ENCODE results near the gene GPBAR1.

Gene GPBAR1

GRCh38 chr2:218285604-218286003 lies 24.8 kb downstream of the GPBAR1 start:
- no peak for DNase-seq (ENCODE audit: low read depth in 2 of 2)

DNA sequence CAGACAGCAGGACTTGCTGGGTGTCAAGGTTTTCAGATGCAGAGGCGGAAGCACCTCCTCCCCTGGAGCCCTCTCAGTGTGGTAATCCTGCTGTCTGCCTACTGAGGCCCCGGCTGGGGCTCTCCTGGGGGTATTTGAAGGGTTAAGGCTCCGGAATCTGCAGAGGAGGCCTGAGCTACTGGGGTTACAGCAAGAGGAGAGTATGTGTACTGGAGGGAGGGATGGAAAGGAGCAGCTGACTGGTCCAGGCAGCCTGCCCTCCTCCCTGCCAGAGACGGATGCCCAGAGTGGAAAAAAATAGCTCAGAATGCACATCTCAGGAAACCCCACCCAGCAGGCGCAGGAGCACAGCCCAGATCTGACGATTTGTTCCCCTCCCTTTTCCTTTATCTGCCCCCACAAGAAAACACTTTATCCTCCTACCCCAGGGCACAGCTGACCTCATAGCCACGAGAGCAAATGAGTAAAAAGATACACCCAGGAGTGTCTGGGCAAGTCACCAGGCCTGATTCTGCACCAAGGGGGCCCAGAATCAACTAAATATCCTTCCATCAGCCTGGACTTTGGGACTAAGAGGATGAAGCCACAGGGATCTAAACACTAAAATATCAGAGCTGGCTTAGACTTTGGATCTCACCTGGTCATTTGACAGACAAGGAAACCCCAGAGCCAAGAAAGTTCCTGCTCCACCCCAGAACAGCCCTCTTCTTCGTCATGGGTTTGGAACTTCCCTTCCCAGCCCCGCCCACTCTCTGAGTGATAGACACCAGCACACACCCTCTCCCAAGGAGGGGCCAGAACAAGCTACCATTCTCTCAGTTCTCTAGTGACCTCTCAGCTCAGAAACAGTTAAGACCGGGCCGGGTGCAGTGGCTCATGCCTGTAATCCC lies 26.0 kb downstream of the GPBAR1 start:
- peak; percentile 54 to 69 for DNase-seq (ENCODE audit: low read depth in 2 of 2)

GRCh38 chr2:218289639-218290315 lies 29.0 kb downstream of the GPBAR1 start:
- no peak for DNase-seq (ENCODE audit: low read depth in 2 of 2)

- DNase-seq (ENCODE audit: low read depth in 2 of 2): peak in 1 of 2 donors; percentile 24
Observed at GRCh38 chr2:218290316-218291261, 29.8 kb downstream of the GPBAR1 start.

- no peak for DNase-seq (ENCODE audit: low read depth in 2 of 2)
Observed at GRCh38 chr2:218291318-218292047, 30.7 kb downstream of the GPBAR1 start.

DNA sequence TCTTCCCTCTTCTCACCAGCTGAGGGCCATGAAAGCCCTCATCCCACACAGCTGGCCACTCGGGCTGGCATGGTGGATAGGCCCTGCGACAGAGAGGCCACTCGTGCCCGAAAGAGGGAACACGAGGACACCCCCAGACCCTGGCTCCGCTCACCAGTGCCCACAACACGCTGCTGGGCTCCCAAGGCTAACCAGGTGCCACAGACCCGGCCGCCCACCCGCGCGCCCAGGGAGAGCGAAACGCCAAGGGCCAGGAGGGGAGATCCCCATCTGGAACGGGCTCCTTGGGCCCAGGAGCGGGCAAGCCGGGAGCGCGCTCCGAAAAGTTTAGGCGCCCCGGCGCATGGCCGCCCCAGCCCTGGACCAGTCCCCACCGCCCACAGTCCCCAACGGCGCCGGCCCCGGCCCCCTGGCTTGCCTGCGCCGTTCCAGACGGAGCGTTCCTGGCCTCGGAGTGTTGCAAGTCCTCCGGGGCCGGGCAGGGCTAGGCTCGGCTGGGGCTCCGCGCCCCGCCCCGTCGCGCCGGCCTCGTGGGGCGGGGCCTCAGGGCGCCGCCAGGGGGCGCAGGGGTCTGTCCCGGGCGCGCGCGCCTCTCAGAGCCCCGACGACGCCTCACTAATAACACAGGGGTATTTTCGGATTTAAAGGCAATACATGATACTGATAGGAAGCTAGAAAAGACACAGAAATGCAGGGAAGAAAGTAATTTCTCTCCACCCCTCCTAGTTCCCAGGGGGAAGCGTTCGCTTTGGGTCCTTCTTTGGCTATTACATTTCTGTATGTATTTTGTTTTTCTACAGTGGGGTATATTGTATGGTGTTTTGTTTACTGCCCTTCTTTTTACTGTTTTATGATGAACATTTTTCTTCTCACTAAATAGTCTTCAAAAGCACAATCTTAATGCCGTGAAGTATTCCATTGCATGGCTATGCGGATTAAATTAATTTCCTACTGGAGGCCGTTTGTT lies 31.5 kb downstream of the GPBAR1 start, which contains the start of gene TMBIM1:
TMBIM1 (minus strand) TSS at position 456 of the 967 bp plus-strand sequence. CDS start 10,362 bp downstream, outside the sequence.
- DNase-seq (ENCODE audit: low read depth in 2 of 2): peak; percentile 60 to 67

GRCh38 chr2:218293715-218294429 lies 33.1 kb downstream of the GPBAR1 start:
- no peak for DNase-seq (ENCODE audit: low read depth in 2 of 2)

GRCh38 chr2:218294430-218295022 lies 33.7 kb downstream of the GPBAR1 start:
- DNase-seq (ENCODE audit: low read depth in 2 of 2): no peak

GRCh38 chr2:218295029-218295428 lies 34.2 kb downstream of the GPBAR1 start:
- no peak for DNase-seq (ENCODE audit: low read depth in 2 of 2)

DNA sequence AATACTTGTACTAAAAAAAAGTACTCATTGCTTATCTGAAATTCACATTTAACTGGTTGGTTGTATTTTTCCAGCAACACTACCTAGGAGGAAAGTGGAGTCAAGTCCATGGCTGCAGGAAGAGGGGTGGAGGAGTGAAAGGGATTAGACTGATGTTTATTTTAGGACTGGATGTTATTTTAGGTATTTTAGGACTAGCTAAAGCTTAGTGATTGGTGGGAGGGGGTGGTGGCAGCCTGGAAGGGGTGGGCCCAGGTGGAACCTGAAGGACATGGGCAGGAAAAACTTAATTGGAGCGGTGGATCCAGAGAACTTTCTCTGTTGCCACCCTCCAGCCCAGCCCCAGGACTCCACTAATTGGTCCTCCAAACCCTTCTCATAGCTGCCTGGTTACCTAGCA lies 35.4 kb downstream of the GPBAR1 start:
- DNase-seq (ENCODE audit: low read depth in 2 of 2): no peak

DNA sequence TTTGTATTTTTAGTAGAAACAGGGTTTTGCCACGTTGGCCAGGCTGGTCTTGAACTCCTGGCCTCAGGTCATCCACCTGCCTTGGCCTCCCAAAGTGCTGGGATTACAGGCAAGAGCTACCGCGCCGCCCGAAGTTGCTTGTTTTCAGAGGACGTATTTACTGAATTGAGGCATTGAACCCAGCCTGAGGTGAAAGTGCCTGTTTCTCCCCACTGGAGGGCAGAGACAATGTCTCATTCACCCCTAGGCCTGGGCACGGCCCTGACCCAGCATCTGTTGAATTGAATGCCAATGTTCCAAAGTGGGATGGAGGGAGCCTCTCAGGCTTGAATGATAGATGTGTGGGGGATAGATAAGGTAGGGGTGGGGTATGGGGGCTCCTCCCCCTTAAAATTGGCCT lies 36.0 kb downstream of the GPBAR1 start:
- DNase-seq (ENCODE audit: low read depth in 2 of 2): no peak

GRCh38 chr2:218298314-218298875 lies 37.6 kb downstream of the GPBAR1 start:
- no peak for DNase-seq (ENCODE audit: low read depth in 2 of 2)

DNA sequence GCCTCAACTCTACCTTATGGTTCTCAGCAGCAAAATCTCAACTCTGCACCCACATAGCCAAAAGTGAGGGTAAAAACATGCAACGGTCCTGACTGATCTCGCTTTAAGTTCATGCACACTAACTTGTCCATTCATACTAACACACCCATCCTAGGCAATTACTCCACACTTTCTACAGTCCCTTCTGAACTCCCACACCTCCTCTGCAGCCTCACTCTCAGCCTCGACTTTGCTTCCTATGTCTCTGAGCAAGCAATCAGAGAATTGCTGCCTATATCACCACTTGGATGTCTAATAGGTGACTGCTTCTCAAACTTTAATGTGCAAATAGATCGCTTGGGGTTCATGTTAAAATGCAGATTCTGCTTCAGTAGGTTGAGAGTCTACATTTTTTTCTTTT lies 39.3 kb downstream of the GPBAR1 start:
- no peak for DNase-seq (ENCODE audit: low read depth in 2 of 2)

GRCh38 chr2:218301176-218301819 lies 40.5 kb downstream of the GPBAR1 start:
- DNase-seq (ENCODE audit: low read depth in 2 of 2): peak; percentile 78 to 83

- DNase-seq (ENCODE audit: low read depth in 2 of 2): no peak
Observed at GRCh38 chr2:218305383-218305782, 44.6 kb downstream of the GPBAR1 start.

- DNase-seq (ENCODE audit: low read depth in 2 of 2): no peak
Observed at GRCh38 chr2:218306184-218306920, 45.5 kb downstream of the GPBAR1 start.

- no peak for DNase-seq (ENCODE audit: low read depth in 2 of 2)
Observed at GRCh38 chr2:218307415-218308090, 46.7 kb downstream of the GPBAR1 start.

All from stimulated activated CD8-positive, alpha-beta memory T cell treated with anti-CD3 and anti-CD28 coated beads, Interleukin-2, amount 100 ng/mL, for 1 hour (primary cell).